Vagina (tissue), 2 donors: ENCODE data around the gene TATDN2. TPM values are rescaled to one million over a fixed set of nuclear protein-coding genes. Genes with fewer than 3 reads are reported as not detected.

Experiments
- DNase-seq, 2 donors: peaks; one replicate each; pipeline ENCODE4 v3.0.0-alpha.2; 2017; ENCODE audit errors: extremely low spot score in 2 of 2
- H3K27ac ChIP-seq: fragments of 200-600 bp; sonication (generic); one replicate; pipeline ENCODE4 v1.5.1; 2019
- H3K27me3 ChIP-seq: fragments of 200-600 bp; sonication (generic); one replicate; pipeline ENCODE4 v1.5.1; 2019
- H3K36me3 ChIP-seq, 2 donors: fragments of 200-600 bp; sonication (generic); one replicate each; pipeline ENCODE4 v1.5.1; 2017 to 2019
- H3K4me1 ChIP-seq: fragments of 200-600 bp; sonication (generic); one replicate; pipeline ENCODE4 v1.5.1; 2019
- H3K4me3 ChIP-seq, 2 donors: fragments of 200-600 bp; sonication (generic); 1 replicate in 1 of 2; 2 replicates in 1 of 2; pipeline ENCODE4 v1.5.1; 2016 to 2019
- H3K9me3 ChIP-seq: fragments of 200-600 bp; sonication (generic); one replicate; pipeline ENCODE4 v1.5.1; 2019
- POLR2A ChIP-seq, 2 donors: fragments of 450-650 bp; IDR thresholded peaks; one replicate each; pipeline ENCODE4 v1.6.1; 2017; ENCODE audit warnings: antibody characterized with exemption in 2 of 2, mild to moderate bottlenecking in 2 of 2, moderate library complexity in 2 of 2
- POLR2AphosphoS5 ChIP-seq, 2 donors: sonication (generic); formaldehyde crosslinking; IDR thresholded peaks; one replicate each; pipeline ENCODE4 v1.9.0; 2017; ENCODE audit warnings: antibody characterized with exemption in 2 of 2, mild to moderate bottlenecking in 2 of 2, low read depth in 1 of 2; ENCODE audit not compliant: insufficient read depth in 1 of 2
- intact Hi-C: fragments of 100-400 bp; cut with DNase I; formaldehyde crosslinking; loops from one replicate; pipeline ENCODE4 v1.15.1; 2023
- total RNA-seq: library from RNA; depleted of rRNA; stranded (reverse); fragments of >200 nt; gene quantifications from one replicate; pipeline ENCODE4 v1.2.3, GENCODE V29; 2016
- TF ChIP-seq, protein P1 (sequence below), 3 experiments: fragments of 450-650 bp in 2 of 3; fragments of 200-600 bp in 1 of 3; sonication (generic) in 1 of 3; IDR thresholded peaks; one replicate each; pipeline ENCODE4 v1.5.1; 2017 to 2019; ENCODE audit warnings: antibody characterized with exemption in 3 of 3, mild to moderate bottlenecking in 2 of 3, moderate library complexity in 2 of 3

Gene TATDN2
- total RNA-seq, 1 donor from 2014 or later, result 34.4 TPM

DNA sequence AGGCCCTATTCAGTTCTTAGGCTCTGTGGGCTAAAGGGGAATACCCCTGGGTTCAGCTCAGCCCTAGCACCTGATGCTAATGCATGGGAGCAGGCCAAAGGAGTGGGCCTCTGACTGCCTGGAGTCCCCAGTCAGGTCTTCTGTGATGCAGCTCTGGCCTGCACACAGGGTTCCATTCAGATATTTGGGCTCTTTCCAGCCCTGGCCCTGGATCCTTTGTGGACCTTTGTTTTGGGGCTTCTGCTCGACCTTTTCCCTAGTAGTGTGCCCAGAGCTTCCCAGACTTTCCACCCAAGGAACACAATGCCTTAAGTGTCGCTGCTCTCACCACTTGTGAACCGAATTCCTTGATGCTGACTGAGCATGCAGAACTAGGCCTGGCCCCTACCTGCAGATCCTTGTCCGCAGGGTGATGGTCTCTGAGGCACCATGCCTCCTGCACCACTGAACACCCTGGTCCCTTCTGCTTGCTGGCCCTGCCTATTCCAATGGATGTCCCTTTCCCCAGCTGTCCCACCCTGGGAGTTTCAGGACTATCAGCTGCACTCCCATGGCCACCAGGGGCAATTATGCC is 67.6 kb downstream of the TATDN2 start:
- DNase-seq, result no peak
- TF ChIP-seq, protein P1, sequence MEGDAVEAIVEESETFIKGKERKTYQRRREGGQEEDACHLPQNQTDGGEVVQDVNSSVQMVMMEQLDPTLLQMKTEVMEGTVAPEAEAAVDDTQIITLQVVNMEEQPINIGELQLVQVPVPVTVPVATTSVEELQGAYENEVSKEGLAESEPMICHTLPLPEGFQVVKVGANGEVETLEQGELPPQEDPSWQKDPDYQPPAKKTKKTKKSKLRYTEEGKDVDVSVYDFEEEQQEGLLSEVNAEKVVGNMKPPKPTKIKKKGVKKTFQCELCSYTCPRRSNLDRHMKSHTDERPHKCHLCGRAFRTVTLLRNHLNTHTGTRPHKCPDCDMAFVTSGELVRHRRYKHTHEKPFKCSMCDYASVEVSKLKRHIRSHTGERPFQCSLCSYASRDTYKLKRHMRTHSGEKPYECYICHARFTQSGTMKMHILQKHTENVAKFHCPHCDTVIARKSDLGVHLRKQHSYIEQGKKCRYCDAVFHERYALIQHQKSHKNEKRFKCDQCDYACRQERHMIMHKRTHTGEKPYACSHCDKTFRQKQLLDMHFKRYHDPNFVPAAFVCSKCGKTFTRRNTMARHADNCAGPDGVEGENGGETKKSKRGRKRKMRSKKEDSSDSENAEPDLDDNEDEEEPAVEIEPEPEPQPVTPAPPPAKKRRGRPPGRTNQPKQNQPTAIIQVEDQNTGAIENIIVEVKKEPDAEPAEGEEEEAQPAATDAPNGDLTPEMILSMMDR (IDR thresholded peaks at IDR 0.05), result no peak
- TF ChIP-seq POLR2A (IDR thresholded peaks at IDR 0.05) (no peak), POLR2AphosphoS5 (IDR thresholded peaks at IDR 0.05; ENCODE audit: insufficient read depth in 1 of 2, low read depth in 1 of 2) (no peak)
- peaks cover 0 to 69% of the 10 kb centered on the region in 2 donors for H3K36me3 ChIP-seq
- intact Hi-C loops, result no loop called here
- no peak overlapping the region for H3K27ac ChIP-seq
- no peak overlapping the region for H3K4me3 ChIP-seq
- H3K27me3 ChIP-seq, result no peaks in the 10 kb centered on the region
- H3K4me1 ChIP-seq, result peaks cover 33% of the 10 kb centered on the region
- H3K9me3 ChIP-seq, result no peaks in the 10 kb centered on the region

GRCh38 chr3:10317311-10317960 is 69.2 kb downstream of the TATDN2 start:
- no peaks in the 10 kb centered on the region for H3K9me3 ChIP-seq
- no peak for DNase-seq
- no peak overlapping the region for H3K27ac ChIP-seq
- H3K4me3 ChIP-seq, result no peak overlapping the region
- H3K36me3 ChIP-seq, result peaks cover 0 to 54% of the 10 kb centered on the region in 2 donors
- no peak for TF ChIP-seq POLR2AphosphoS5 (IDR thresholded peaks at IDR 0.05; ENCODE audit: insufficient read depth in 1 of 2, low read depth in 1 of 2)
- TF ChIP-seq, protein P1 (IDR thresholded peaks at IDR 0.05), result no peak
- H3K4me1 ChIP-seq, result peaks cover 33% of the 10 kb centered on the region
- intact Hi-C loops, result no loop called here
- no peaks in the 10 kb centered on the region for H3K27me3 ChIP-seq

GRCh38 chr3:10317961-10318350 is 69.7 kb downstream of the TATDN2 start:
- no peak for DNase-seq
- H3K27ac ChIP-seq, result no peak overlapping the region
- H3K27me3 ChIP-seq, result no peaks in the 10 kb centered on the region
- intact Hi-C loops, result no loop called here
- TF ChIP-seq, protein P1 (IDR thresholded peaks at IDR 0.05), result no peak
- TF ChIP-seq POLR2A (IDR thresholded peaks at IDR 0.05) (no peak), POLR2AphosphoS5 (IDR thresholded peaks at IDR 0.05; ENCODE audit: insufficient read depth in 1 of 2, low read depth in 1 of 2) (no peak)
- no peaks in the 10 kb centered on the region for H3K9me3 ChIP-seq
- peaks cover 0 to 48% of the 10 kb centered on the region in 2 donors for H3K36me3 ChIP-seq
- no peak overlapping the region for H3K4me3 ChIP-seq
- H3K4me1 ChIP-seq, result peaks cover 33% of the 10 kb centered on the region

DNA sequence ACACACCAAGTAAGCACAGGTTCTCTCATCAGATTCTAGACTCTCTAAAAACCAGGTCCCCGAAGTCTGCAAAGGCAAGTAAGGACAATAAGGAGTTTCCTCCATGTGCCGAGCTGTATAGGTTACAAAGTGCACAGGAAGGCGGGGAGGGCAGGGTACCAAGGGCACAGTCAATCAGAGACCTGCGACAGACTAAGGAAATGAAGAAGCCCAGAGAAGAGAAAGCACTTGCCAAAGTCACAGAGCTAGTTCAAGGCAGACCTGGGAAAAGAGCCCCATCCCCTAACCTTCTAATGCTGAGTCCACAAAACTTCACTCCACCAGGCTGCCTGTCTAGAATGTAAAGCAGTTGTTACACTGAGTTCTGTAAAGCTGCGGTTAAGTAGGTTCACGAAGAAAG is 71.0 kb downstream of the TATDN2 start:
- Histone ChIP-seq H3K4me1 (peaks cover 33% of the 10 kb centered on the region), H3K27me3 (no peaks in the 10 kb centered on the region), H3K4me3 (peak overlapping the region in 1 of 2 donors; percentile 100), H3K36me3 (peaks cover 0 to 37% of the 10 kb centered on the region in 2 donors), H3K9me3 (no peaks in the 10 kb centered on the region), H3K27ac (no peak overlapping the region)
- no peak for DNase-seq
- TF ChIP-seq POLR2AphosphoS5 (IDR thresholded peaks at IDR 0.05; ENCODE audit: insufficient read depth in 1 of 2, low read depth in 1 of 2), result no peak
- no peak for TF ChIP-seq POLR2A (IDR thresholded peaks at IDR 0.05)
- TF ChIP-seq, protein P1 (IDR thresholded peaks at IDR 0.05), result no peak
- intact Hi-C loops, result no loop called here

DNA sequence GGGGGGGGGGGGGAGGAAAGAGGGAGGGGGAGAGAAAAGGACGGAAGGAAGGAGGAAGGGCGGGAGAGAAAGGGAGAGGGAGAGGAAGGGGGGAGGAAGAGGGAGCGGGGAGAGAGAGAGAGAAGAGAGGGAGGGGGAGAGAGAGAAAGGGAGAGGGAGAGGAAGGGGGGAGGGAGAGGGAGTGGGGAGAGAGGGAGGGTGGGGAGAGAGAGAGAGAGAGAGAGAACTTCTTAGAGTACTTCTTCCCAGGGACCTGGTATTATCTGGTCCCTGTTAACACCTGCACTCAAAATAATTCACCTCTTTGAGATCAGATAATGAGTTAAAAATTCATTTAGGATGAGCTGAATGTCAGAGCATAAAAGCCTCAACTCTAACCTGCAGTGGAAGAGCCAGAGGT is 71.5 kb downstream of the TATDN2 start:
- Histone ChIP-seq H3K36me3 (peaks cover 0 to 33% of the 10 kb centered on the region in 2 donors), H3K27me3 (no peaks in the 10 kb centered on the region), H3K9me3 (no peaks in the 10 kb centered on the region), H3K4me3 (peak overlapping the region; percentile 72 to 100), H3K4me1 (peaks cover 33% of the 10 kb centered on the region), H3K27ac (peak overlapping the region; percentile 84)
- TF ChIP-seq POLR2A (IDR thresholded peaks at IDR 0.05) (no peak), POLR2AphosphoS5 (IDR thresholded peaks at IDR 0.05; ENCODE audit: insufficient read depth in 1 of 2, low read depth in 1 of 2) (no peak)
- TF ChIP-seq, protein P1 (IDR thresholded peaks at IDR 0.05), result no peak
- DNase-seq, result no peak
- intact Hi-C loops, result no loop called here
